ENCODE results near the gene KDM3B. TPM values are rescaled to one million over a fixed set of nuclear protein-coding genes. Genes with fewer than 3 reads are reported as not detected.
A peak's percentile ranks its signal among the peaks of the same experiment; 100 is the strongest.

The KDM3B gene
- total RNA-seq, 1 donor from 2014 or later = 101 TPM

GRCh38 chr5:138468133-138468965 lies 115.9 kb downstream of the KDM3B start:
- H3K4me3 Mint-ChIP-seq (ENCODE audit: unreplicated experiment) = peak overlapping the region; percentile 34
- H3K27ac Mint-ChIP-seq (ENCODE audit: unreplicated experiment) = no peak overlapping the region
- peaks cover 4% of the 10 kb centered on the region for H3K9me3 Mint-ChIP-seq (ENCODE audit: unreplicated experiment)
- H3K27me3 Mint-ChIP-seq (ENCODE audit: unreplicated experiment) = peaks cover 27% of the 10 kb centered on the region
- H3K36me3 Mint-ChIP-seq (ENCODE audit: low read depth, unreplicated experiment) = peaks cover 6% of the 10 kb centered on the region
- DNase-seq (ENCODE audit: low spot score) = no peak
- no peak for TF ChIP-seq CTCF (IDR thresholded peaks at IDR 0.05; ENCODE audit: unreplicated experiment)
- peaks cover 2% of the 10 kb centered on the region for H3K4me1 Mint-ChIP-seq (ENCODE audit: unreplicated experiment)

- peaks cover 2% of the 10 kb centered on the region for H3K4me1 Mint-ChIP-seq (ENCODE audit: unreplicated experiment)
Observed at GRCh38 chr5:138468966-138469539, 116.6 kb downstream of the KDM3B start.

GRCh38 chr5:138469540-138470321 lies 117.2 kb downstream of the KDM3B start:
- H3K9me3 Mint-ChIP-seq (ENCODE audit: unreplicated experiment) = peaks cover 4% of the 10 kb centered on the region
- no peak overlapping the region for H3K4me3 Mint-ChIP-seq (ENCODE audit: unreplicated experiment)
- H3K27ac Mint-ChIP-seq (ENCODE audit: unreplicated experiment) = no peak overlapping the region
- DNase-seq (ENCODE audit: low spot score) = no peak
- peaks cover 6% of the 10 kb centered on the region for H3K36me3 Mint-ChIP-seq (ENCODE audit: low read depth, unreplicated experiment)
- H3K27me3 Mint-ChIP-seq (ENCODE audit: unreplicated experiment) = peaks cover 27% of the 10 kb centered on the region
- H3K4me1 Mint-ChIP-seq (ENCODE audit: unreplicated experiment) = peaks cover 2% of the 10 kb centered on the region
- TF ChIP-seq CTCF (IDR thresholded peaks at IDR 0.05; ENCODE audit: unreplicated experiment) = no peak

More at GRCh38 chr5:138468966-138469539, 116.6 kb downstream of the KDM3B start:
- Mint-ChIP-seq H3K27me3 (ENCODE audit: unreplicated experiment) (peaks cover 27% of the 10 kb centered on the region), H3K36me3 (ENCODE audit: low read depth, unreplicated experiment) (peaks cover 6% of the 10 kb centered on the region), H3K4me3 (ENCODE audit: unreplicated experiment) (no peak overlapping the region), H3K9me3 (ENCODE audit: unreplicated experiment) (peaks cover 4% of the 10 kb centered on the region), H3K27ac (ENCODE audit: unreplicated experiment) (no peak overlapping the region)
- no peak for DNase-seq (ENCODE audit: low spot score)
- no peak for TF ChIP-seq CTCF (IDR thresholded peaks at IDR 0.05; ENCODE audit: unreplicated experiment)

GRCh38 chr5:138470322-138471051 lies 118.0 kb downstream of the KDM3B start:
- TF ChIP-seq CTCF (IDR thresholded peaks at IDR 0.05; ENCODE audit: unreplicated experiment) = no peak
- H3K4me3 Mint-ChIP-seq (ENCODE audit: unreplicated experiment) = no peak overlapping the region
- H3K9me3 Mint-ChIP-seq (ENCODE audit: unreplicated experiment) = peaks cover 4% of the 10 kb centered on the region
- H3K27me3 Mint-ChIP-seq (ENCODE audit: unreplicated experiment) = peaks cover 27% of the 10 kb centered on the region
- no peak overlapping the region for H3K27ac Mint-ChIP-seq (ENCODE audit: unreplicated experiment)
- H3K36me3 Mint-ChIP-seq (ENCODE audit: low read depth, unreplicated experiment) = peaks cover 6% of the 10 kb centered on the region
- H3K4me1 Mint-ChIP-seq (ENCODE audit: unreplicated experiment) = peaks cover 2% of the 10 kb centered on the region
- no peak for DNase-seq (ENCODE audit: low spot score)
